Prostate gland (tissue), 2 donors: ENCODE data around the gene ANKRD13A. TPM values are rescaled to one million over a fixed set of nuclear protein-coding genes. Genes with fewer than 3 reads are reported as not detected.

Experiments
- DNase-seq: peaks from one replicate; pipeline ENCODE4 v3.0.0-alpha.2; 2019; ENCODE audit warnings: low spot score
- H3K27ac ChIP-seq, 2 donors: fragments of 200-600 bp; sonication (generic); 2 replicates each; pipeline ENCODE4 v1.5.1; 2017 to 2019
- H3K27me3 ChIP-seq: fragments of 200-600 bp; sonication (generic); replicated peaks from 2 replicates; pipeline ENCODE4 v1.5.1; 2019; ENCODE audit not compliant: insufficient read depth
- H3K36me3 ChIP-seq, 2 donors: fragments of 200-600 bp; sonication (generic); 1 replicate in 1 of 2; 2 replicates in 1 of 2; pipeline versions ENCODE4 v1.5.1 to v1.8.1; 2017 to 2019
- H3K4me1 ChIP-seq: fragments of 200-600 bp; sonication (generic); replicated peaks from 2 replicates; pipeline ENCODE4 v1.5.1; 2019
- H3K4me3 ChIP-seq, 2 donors: fragments of 200-600 bp; sonication (generic); 2 replicates each; pipeline ENCODE4 v1.5.1; 2017 to 2019
- H3K9me3 ChIP-seq: fragments of 200-600 bp; sonication (generic); 2 replicates; pipeline ENCODE4 v1.5.1; 2017
- CTCF ChIP-seq, 4 experiments: fragments of 200-600 bp in 2 of 4; fragments of 450-650 bp in 2 of 4; sonication (generic) in 2 of 4; IDR thresholded peaks; 1 replicate in 3 of 4; 2 replicates in 1 of 4; pipeline ENCODE4 v1.5.1; 2016 to 2019; ENCODE audit warnings: antibody characterized with exemption in 4 of 4, mild to moderate bottlenecking in 2 of 4, moderate library complexity in 2 of 4
- POLR2A ChIP-seq: fragments of 450-650 bp; IDR thresholded peaks from one replicate; pipeline ENCODE4 v1.6.1; 2016; ENCODE audit warnings: antibody characterized with exemption, mild to moderate bottlenecking
- POLR2AphosphoS5 ChIP-seq: sonication (generic); formaldehyde crosslinking; IDR thresholded peaks from one replicate; pipeline ENCODE4 v1.6.1; 2017; ENCODE audit warnings: antibody characterized with exemption
- WGBS: methylation state at CpG from one replicate; pipeline ENCODE4 v1.1.5; 2018; 5-methylcytosine and 5-hydroxymethylcytosine counted together
- intact Hi-C: fragments of 100-400 bp; cut with DNase I; formaldehyde crosslinking; loops from one replicate; pipeline ENCODE4 v1.14.2; 2022
- total RNA-seq, 2 donors: library from RNA; depleted of rRNA; stranded (reverse); fragments of >200 nt; gene quantifications; one replicate each; pipeline ENCODE4 v1.1.0, GENCODE V29; 2016

ANKRD13A gene
- total RNA-seq, 2 donors from 2014 or later, result 76.1 to 87.4 TPM

- Histone ChIP-seq H3K27me3 (no peaks in the 10 kb centered on the region), H3K4me3 (no peak overlapping the region), H3K27ac (no peak overlapping the region), H3K9me3 (no peaks in the 10 kb centered on the region), H3K36me3 (no peaks in the 10 kb centered on the region), H3K4me1 (no peaks in the 10 kb centered on the region)
- TF ChIP-seq CTCF (IDR thresholded peaks at IDR 0.05) (no peak), POLR2A (no peak), POLR2AphosphoS5 (no peak)
- WGBS, result 81% methylated on average over 2 of the region's 2 CpGs
- DNase-seq, result no peak
- intact Hi-C loops, result loop anchor here (5.0 kb wide), 1 partner anchor 61 kb away; no protein-coding TSS in a partner anchor
Observed at GRCh38 chr12:109993091-109993490, 6.1 kb upstream of the ANKRD13A start.

GRCh38 chr12:109994401-109995175 lies 4.6 kb upstream of the ANKRD13A start:
- no peak for TF ChIP-seq POLR2A
- TF ChIP-seq POLR2AphosphoS5, result no peak
- no peak for TF ChIP-seq CTCF (IDR thresholded peaks at IDR 0.05)
- no peaks in the 10 kb centered on the region for H3K36me3 ChIP-seq
- intact Hi-C loops, result loop anchor here (5.0 kb wide), 3 partner anchors 42 to 92 kb away; partner anchors contain the start of gene TCHP
- peak overlapping the region in 1 of 2 donors; percentile 85 for H3K4me3 ChIP-seq
- no peak for DNase-seq
- no peaks in the 10 kb centered on the region for H3K27me3 ChIP-seq
- no peaks in the 10 kb centered on the region for H3K9me3 ChIP-seq
- no peak overlapping the region for H3K27ac ChIP-seq
- 56% methylated on average over 6 of the region's 6 CpGs for WGBS
- no peaks in the 10 kb centered on the region for H3K4me1 ChIP-seq

GRCh38 chr12:109995361-109995685 lies 3.9 kb upstream of the ANKRD13A start:
- Histone ChIP-seq H3K4me3 (peak overlapping the region; percentile 85 to 88), H3K36me3 (no peaks in the 10 kb centered on the region), H3K27ac (peak overlapping the region; percentile 48 to 54), H3K4me1 (no peaks in the 10 kb centered on the region), H3K9me3 (no peaks in the 10 kb centered on the region), H3K27me3 (no peaks in the 10 kb centered on the region)
- intact Hi-C loops, result loop anchor here (5.0 kb wide), 2 partner anchors 43 to 93 kb away; partner anchors contain the start of gene TCHP
- DNase-seq, result no peak
- WGBS, result 2% methylated on average over 6 of the region's 6 CpGs
- TF ChIP-seq POLR2A, result no peak
- TF ChIP-seq CTCF (IDR thresholded peaks at IDR 0.05), result no peak

- no peaks in the 10 kb centered on the region for H3K27me3 ChIP-seq
- TF ChIP-seq CTCF (IDR thresholded peaks at IDR 0.05) (no peak), POLR2A (peak; percentile 74), POLR2AphosphoS5 (peak; percentile 98)
- H3K27ac ChIP-seq, result peak within 1 kb of the TSS; percentile 48 to 54
- DNase-seq, result peak; percentile 92
- H3K9me3 ChIP-seq, result no peaks in the 10 kb centered on the region
- no peaks in the 10 kb centered on the region for H3K4me1 ChIP-seq
- intact Hi-C loops, result loop anchor here (5.0 kb wide), 2 partner anchors 44 to 94 kb away; partner anchors contain the start of gene TCHP
- H3K4me3 ChIP-seq, result peak within 1 kb of the TSS; percentile 85 to 88
- H3K36me3 ChIP-seq, result no peaks in the 10 kb centered on the region
- WGBS, result under 1% methylated on average over 65 of the region's 65 CpGs
Observed at GRCh38 chr12:109995686-109996482, 3.3 kb upstream of the ANKRD13A start, which contains the start of gene GIT2. GIT2 (minus strand) TSS chr12:109996368; CDS start chr12:109996224, 144 bp downstream.
